Hematopoietic multipotent progenitor cell treated with erythropoietin and hydrocortisone succinate and interleukin-3 and kit ligand, for 17 days (in vitro differentiated cells): ENCODE data around the gene SUCLG1.
"Not testable (repeated sequence)": the region's sequence is repeated elsewhere in the genome, so short reads cannot be mapped to it uniquely, and the experiment has no call there.

Source experiments
- DNase-seq: peaks from one replicate; pipeline ENCODE4 v3.0.0-alpha.2; 2015; ENCODE audit warnings: low spot score

The SUCLG1 gene

GRCh38 chr2:84459018-84459943, at the start of gene SUCLG1:
Gene SUCLG1, minus strand, starts transcription at chr2:84459280. Its CDS starts 11 bp downstream, at chr2:84459269.
- DNase-seq = peak; percentile 91

GRCh38 chr2:84498150-84498799, 39.2 kb upstream of the SUCLG1 start:
- DNase-seq = no peak

- no peak for DNase-seq
Observed at GRCh38 chr2:84497285-84497684, 38.2 kb upstream of the SUCLG1 start.

- no peak for DNase-seq
Observed at GRCh38 chr2:84496386-84496785, 37.3 kb upstream of the SUCLG1 start.

- DNase-seq = peak; percentile 6
Observed at GRCh38 chr2:84495539-84496146, 36.6 kb upstream of the SUCLG1 start.

- DNase-seq = no peak
Observed at GRCh38 chr2:84494070-84494469, 35.0 kb upstream of the SUCLG1 start.

GRCh38 chr2:84493514-84493913, 34.4 kb upstream of the SUCLG1 start:
- no peak for DNase-seq

- DNase-seq = no peak
Observed at GRCh38 chr2:84492571-84492970, 33.5 kb upstream of the SUCLG1 start.

GRCh38 chr2:84491741-84492140, 32.7 kb upstream of the SUCLG1 start:
- DNase-seq = no peak

GRCh38 chr2:84491256-84491655, 32.2 kb upstream of the SUCLG1 start:
- no peak for DNase-seq

GRCh38 chr2:84487298-84487996, 28.4 kb upstream of the SUCLG1 start:
- no peak for DNase-seq

- no peak for DNase-seq
Observed at GRCh38 chr2:84486441-84487115, 27.5 kb upstream of the SUCLG1 start.

- no peak for DNase-seq
Observed at GRCh38 chr2:84483320-84483719, 24.2 kb upstream of the SUCLG1 start.

- no peak for DNase-seq
Observed at GRCh38 chr2:84482603-84483002, 23.5 kb upstream of the SUCLG1 start.

GRCh38 chr2:84481702-84482101, 22.6 kb upstream of the SUCLG1 start:
- DNase-seq = no peak

- no peak for DNase-seq
Observed at GRCh38 chr2:84478867-84479266, 19.8 kb upstream of the SUCLG1 start.

GRCh38 chr2:84477886-84478285, 18.8 kb upstream of the SUCLG1 start:
- no peak for DNase-seq

- DNase-seq = no peak
Observed at GRCh38 chr2:84474176-84474575, 15.1 kb upstream of the SUCLG1 start.

- DNase-seq = no peak
Observed at GRCh38 chr2:84472856-84473565, 13.9 kb upstream of the SUCLG1 start.

- DNase-seq = not testable (repeated sequence)
Observed at GRCh38 chr2:84472423-84472822, 13.3 kb upstream of the SUCLG1 start.

GRCh38 chr2:84467389-84467788, 8.3 kb upstream of the SUCLG1 start:
- DNase-seq = no peak
